Measurements from ENCODE around the gene GTF2IRD1. TPM values are rescaled to one million over a fixed set of nuclear protein-coding genes. Genes with fewer than 3 reads are reported as not detected.
"Not testable (repeated sequence)": the region's sequence is repeated elsewhere in the genome, so short reads cannot be mapped to it uniquely, and the experiment has no call there.

GTF2IRD1 gene
- total and polyA plus RNA-seq, 2 experiments from 2014 or later: 34.9 to 39.6 TPM

DNA sequence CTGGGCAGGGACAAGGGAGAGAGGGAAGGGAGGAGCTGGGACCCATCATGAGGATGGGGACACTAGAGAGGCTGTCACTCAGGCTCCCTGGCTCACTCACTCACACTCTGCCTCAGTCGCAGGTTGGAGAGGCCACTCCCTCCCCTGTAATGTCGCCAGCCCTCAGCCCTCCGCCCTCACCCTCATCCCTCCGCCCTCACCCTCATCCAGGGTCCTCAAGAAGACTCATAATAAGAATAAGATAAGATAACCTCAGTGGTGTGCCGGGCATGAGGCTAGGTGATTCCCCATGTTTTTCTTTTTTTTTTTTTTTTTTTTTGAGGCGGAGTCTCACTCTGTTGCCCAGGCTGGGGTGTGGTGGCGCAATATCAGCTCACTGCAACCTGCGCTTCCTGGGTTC, 92.2 kb downstream of the GTF2IRD1 start:
- no peaks in the 10 kb centered on the region for H4K20me1 ChIP-seq (ENCODE audit: insufficient read depth, poor library complexity, severe bottlenecking)
- no peak overlapping the region for H3K4me3 ChIP-seq
- H3K27me3 ChIP-seq: no peaks in the 10 kb centered on the region
- 96% methylated on average over 8 of the region's 8 CpGs for WGBS (ENCODE audit: low lambda C conversion rate, missing lambda C conversion rate)
- no peaks in the 10 kb centered on the region for H3K9me2 ChIP-seq (replicated peaks; ENCODE audit: insufficient read depth)
- DNase-seq (ENCODE audit: low spot score): no peak
- no peaks in the 10 kb centered on the region for H3K36me3 ChIP-seq (replicated peaks; ENCODE audit: insufficient read depth, low read depth)
- H3K4me1 ChIP-seq (ENCODE audit: insufficient read depth): no peaks in the 10 kb centered on the region
- H3K4me2 ChIP-seq: no peak overlapping the region
- H3K79me2 ChIP-seq: no peaks in the 10 kb centered on the region
- no peaks in the 10 kb centered on the region for H3K9me3 ChIP-seq (ENCODE audit: low read depth)
- TF ChIP-seq EZH2 (IDR thresholded peaks at IDR 0.05; ENCODE audit: borderline replicate concordance): no peak
- no peak for TF ChIP-seq EZH2phosphoT487 (IDR thresholded peaks at IDR 0.05; ENCODE audit: low read depth, severe bottlenecking, unreplicated experiment)
- TF ChIP-seq, protein P1, sequence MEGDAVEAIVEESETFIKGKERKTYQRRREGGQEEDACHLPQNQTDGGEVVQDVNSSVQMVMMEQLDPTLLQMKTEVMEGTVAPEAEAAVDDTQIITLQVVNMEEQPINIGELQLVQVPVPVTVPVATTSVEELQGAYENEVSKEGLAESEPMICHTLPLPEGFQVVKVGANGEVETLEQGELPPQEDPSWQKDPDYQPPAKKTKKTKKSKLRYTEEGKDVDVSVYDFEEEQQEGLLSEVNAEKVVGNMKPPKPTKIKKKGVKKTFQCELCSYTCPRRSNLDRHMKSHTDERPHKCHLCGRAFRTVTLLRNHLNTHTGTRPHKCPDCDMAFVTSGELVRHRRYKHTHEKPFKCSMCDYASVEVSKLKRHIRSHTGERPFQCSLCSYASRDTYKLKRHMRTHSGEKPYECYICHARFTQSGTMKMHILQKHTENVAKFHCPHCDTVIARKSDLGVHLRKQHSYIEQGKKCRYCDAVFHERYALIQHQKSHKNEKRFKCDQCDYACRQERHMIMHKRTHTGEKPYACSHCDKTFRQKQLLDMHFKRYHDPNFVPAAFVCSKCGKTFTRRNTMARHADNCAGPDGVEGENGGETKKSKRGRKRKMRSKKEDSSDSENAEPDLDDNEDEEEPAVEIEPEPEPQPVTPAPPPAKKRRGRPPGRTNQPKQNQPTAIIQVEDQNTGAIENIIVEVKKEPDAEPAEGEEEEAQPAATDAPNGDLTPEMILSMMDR (IDR thresholded peaks at IDR 0.05; ENCODE audit: poor library complexity): no peak
- no peak overlapping the region for H2AFZ ChIP-seq
- H3K27ac ChIP-seq: peak overlapping the region; percentile 84

DNA sequence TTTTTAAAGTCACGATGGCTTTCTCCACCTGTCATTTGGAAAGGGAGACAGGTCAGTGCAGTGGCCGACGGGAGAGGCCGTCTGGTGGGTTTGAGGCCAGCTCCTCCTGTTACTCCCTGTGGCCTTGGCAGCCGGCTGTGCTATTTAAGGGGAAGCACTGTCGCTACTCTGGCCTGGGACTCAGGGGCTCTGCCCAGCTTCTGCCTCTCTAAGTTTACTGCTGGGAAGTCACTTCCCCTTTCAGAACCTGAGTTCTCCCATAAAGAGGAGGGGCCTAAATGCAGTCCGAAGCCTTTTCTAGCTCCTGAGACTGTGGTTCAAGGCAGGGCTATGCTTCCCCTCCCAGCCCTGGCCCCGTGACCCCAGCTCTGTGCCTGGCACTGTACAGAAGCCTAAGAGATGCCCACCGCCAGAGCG, 99.9 kb downstream of the GTF2IRD1 start:
- H3K4me2 ChIP-seq; H3K4me1 ChIP-seq (ENCODE audit: insufficient read depth); H2AFZ ChIP-seq; H3K9me2 ChIP-seq (replicated peaks; ENCODE audit: insufficient read depth); H4K20me1 ChIP-seq (ENCODE audit: insufficient read depth, poor library complexity, severe bottlenecking); H3K27ac ChIP-seq; H3K36me3 ChIP-seq (replicated peaks; ENCODE audit: insufficient read depth, low read depth); H3K27me3 ChIP-seq; H3K4me3 ChIP-seq; H3K79me2 ChIP-seq; DNase-seq (ENCODE audit: low spot score); H3K9me3 ChIP-seq (ENCODE audit: low read depth): not testable (repeated sequence)
- WGBS (ENCODE audit: low lambda C conversion rate, missing lambda C conversion rate): 92% methylated on average over 9 of the region's 10 CpGs

DNA sequence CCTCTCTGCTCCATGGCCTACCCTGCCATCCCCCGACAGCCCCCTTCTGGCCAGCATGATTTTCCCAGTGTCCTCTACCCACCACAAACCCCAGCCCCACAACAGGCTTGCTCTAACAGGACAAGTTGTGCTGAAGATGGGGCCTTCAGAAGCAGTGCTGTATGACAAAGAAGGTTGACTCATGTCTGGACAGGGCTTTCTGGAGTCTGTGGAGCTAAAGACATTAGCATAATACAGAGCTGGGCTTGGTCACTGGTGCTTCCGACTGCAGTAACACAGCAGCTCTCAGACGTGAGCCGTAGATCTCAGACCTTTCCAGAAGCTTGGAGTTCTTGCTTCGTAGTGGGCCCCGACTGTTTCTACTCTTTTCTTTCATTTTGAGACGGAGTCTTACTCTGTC, 100.5 kb downstream of the GTF2IRD1 start:
- WGBS (ENCODE audit: low lambda C conversion rate, missing lambda C conversion rate): 97% methylated on average over 7 of the region's 7 CpGs
- Histone ChIP-seq H2AFZ (no peak overlapping the region), H3K36me3 (replicated peaks; ENCODE audit: insufficient read depth, low read depth) (no peaks in the 10 kb centered on the region), H3K4me2 (no peak overlapping the region), H3K4me1 (ENCODE audit: insufficient read depth) (no peaks in the 10 kb centered on the region), H3K27ac (no peak overlapping the region), H4K20me1 (ENCODE audit: insufficient read depth, poor library complexity, severe bottlenecking) (no peaks in the 10 kb centered on the region), H3K9me2 (replicated peaks; ENCODE audit: insufficient read depth) (no peaks in the 10 kb centered on the region), H3K27me3 (no peaks in the 10 kb centered on the region), H3K79me2 (no peaks in the 10 kb centered on the region), H3K9me3 (ENCODE audit: low read depth) (no peaks in the 10 kb centered on the region), H3K4me3 (no peak overlapping the region)
- no peak for TF ChIP-seq EZH2phosphoT487 (IDR thresholded peaks at IDR 0.05; ENCODE audit: low read depth, severe bottlenecking, unreplicated experiment)
- no peak for TF ChIP-seq EZH2 (IDR thresholded peaks at IDR 0.05; ENCODE audit: borderline replicate concordance)
- TF ChIP-seq, protein P1 (IDR thresholded peaks at IDR 0.05; ENCODE audit: poor library complexity): no peak
- no peak for DNase-seq (ENCODE audit: low spot score)

DNA sequence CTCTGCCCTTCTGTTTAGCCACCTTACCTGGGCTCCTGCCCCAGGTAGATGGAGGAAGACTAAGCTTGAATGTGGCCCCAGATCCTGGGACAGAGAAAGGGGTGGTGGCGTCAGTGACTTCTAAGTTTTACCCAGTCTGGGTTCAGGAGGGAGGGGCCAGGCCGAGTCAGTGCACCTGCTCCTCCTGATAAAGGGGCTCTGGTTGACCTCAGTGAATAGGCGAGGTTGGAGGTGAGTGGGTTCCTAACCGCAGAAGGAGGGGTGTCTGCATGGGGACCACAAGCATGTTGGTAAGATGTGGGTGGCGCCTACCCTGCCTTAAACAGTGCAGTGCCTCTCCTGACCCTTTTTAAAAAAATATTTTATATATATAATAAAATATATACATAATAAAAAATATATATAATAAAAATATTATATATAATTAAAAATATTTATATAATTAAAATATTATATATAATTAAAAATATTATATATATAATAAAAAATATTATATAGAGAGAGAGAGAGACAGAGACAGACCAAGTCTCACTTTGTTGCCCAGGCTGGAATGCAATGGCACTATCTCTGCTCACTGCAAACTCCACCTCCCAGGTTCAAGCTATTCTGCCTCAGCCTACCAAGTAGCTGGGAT, 106.5 kb downstream of the GTF2IRD1 start:
- Histone ChIP-seq H3K79me2 (no peaks in the 10 kb centered on the region), H3K4me2 (no peak overlapping the region), H3K9me2 (replicated peaks; ENCODE audit: insufficient read depth) (no peaks in the 10 kb centered on the region), H2AFZ (no peak overlapping the region), H4K20me1 (ENCODE audit: insufficient read depth, poor library complexity, severe bottlenecking) (no peaks in the 10 kb centered on the region), H3K27ac (no peak overlapping the region), H3K27me3 (no peaks in the 10 kb centered on the region), H3K4me3 (no peak overlapping the region), H3K36me3 (replicated peaks; ENCODE audit: insufficient read depth, low read depth) (no peaks in the 10 kb centered on the region), H3K9me3 (ENCODE audit: low read depth) (no peaks in the 10 kb centered on the region), H3K4me1 (ENCODE audit: insufficient read depth) (no peaks in the 10 kb centered on the region)
- TF ChIP-seq EZH2phosphoT487 (IDR thresholded peaks at IDR 0.05; ENCODE audit: low read depth, severe bottlenecking, unreplicated experiment) (no peak), EZH2 (IDR thresholded peaks at IDR 0.05; ENCODE audit: borderline replicate concordance) (no peak)
- TF ChIP-seq, protein P1 (IDR thresholded peaks at IDR 0.05; ENCODE audit: poor library complexity): no peak
- no peak for DNase-seq (ENCODE audit: low spot score)
- 97% methylated on average over 5 of the region's 5 CpGs for WGBS (ENCODE audit: low lambda C conversion rate, missing lambda C conversion rate)

Data from hepatocyte (in vitro differentiated cells).